AG04450 (cell line): ENCODE measurements around the gene SLC46A2. TPM values are rescaled to one million over a fixed set of nuclear protein-coding genes. Genes with fewer than 3 reads are reported as not detected.

Experiments
- CTCF ChIA-PET: fragments of 300-600, 350-600 bp; formaldehyde crosslinking; extraction: SDS; loops from one replicate; lab custom pipeline; 2022; ENCODE audit warnings: antibody characterized with exemption, inconsistent platforms; lab: Charles Lee
- POLR2A ChIA-PET: fragments of 350-600 bp; formaldehyde crosslinking; extraction: SDS; loops from one replicate; lab custom pipeline; 2021; ENCODE audit warnings: antibody characterized with exemption, inconsistent platforms; lab: Yijun Ruan, JAX
- DNase-seq: peaks from one replicate; pipeline ENCODE4 v3.0.0-alpha.2; 2011; ENCODE audit warnings: low read depth, low spot score
- H3K27ac ChIP-seq: one replicate; pipeline ENCODE4 v1.5.1; 2012; ENCODE audit warnings: low read depth, low read length, control low read depth
- H3K27me3 ChIP-seq: one replicate; pipeline ENCODE4 v1.6.0; 2012; ENCODE audit warnings: low read length; ENCODE audit not compliant: control insufficient read depth, insufficient read depth
- H3K4me3 ChIP-seq: 2 replicates; pipeline ENCODE4 v1.5.1; 2011; ENCODE audit warnings: mild to moderate bottlenecking, low read depth, low read length, control low read depth
- H3K9me3 ChIP-seq: 2 replicates; pipeline ENCODE4 v1.5.1; 2012; ENCODE audit warnings: low read length; ENCODE audit not compliant: control insufficient read depth, insufficient read depth
- polyA plus RNA-seq: library from polyadenylated mRNA; depleted of rRNA; stranded (reverse); fragments of >200 nt; gene quantifications from 2 replicates; pipeline ENCODE4 v1.2.3, GENCODE V29; 2011
- TF ChIP-seq, protein P1 (sequence below): IDR thresholded peaks from 2 replicates; pipeline ENCODE4 v1.5.1; 2011; ENCODE audit warnings: low read depth, low read length, control low read depth, inconsistent platforms

The SLC46A2 gene
- polyA plus RNA-seq, 1 experiment: not detected

GRCh38 chr9:112912636-112913035 is 22.0 kb upstream of the SLC46A2 start:
- H3K4me3 ChIP-seq: no peak overlapping the region
- no peaks in the 10 kb centered on the region for H3K9me3 ChIP-seq
- no peak overlapping the region for H3K27ac ChIP-seq
- TF ChIP-seq, protein P1, sequence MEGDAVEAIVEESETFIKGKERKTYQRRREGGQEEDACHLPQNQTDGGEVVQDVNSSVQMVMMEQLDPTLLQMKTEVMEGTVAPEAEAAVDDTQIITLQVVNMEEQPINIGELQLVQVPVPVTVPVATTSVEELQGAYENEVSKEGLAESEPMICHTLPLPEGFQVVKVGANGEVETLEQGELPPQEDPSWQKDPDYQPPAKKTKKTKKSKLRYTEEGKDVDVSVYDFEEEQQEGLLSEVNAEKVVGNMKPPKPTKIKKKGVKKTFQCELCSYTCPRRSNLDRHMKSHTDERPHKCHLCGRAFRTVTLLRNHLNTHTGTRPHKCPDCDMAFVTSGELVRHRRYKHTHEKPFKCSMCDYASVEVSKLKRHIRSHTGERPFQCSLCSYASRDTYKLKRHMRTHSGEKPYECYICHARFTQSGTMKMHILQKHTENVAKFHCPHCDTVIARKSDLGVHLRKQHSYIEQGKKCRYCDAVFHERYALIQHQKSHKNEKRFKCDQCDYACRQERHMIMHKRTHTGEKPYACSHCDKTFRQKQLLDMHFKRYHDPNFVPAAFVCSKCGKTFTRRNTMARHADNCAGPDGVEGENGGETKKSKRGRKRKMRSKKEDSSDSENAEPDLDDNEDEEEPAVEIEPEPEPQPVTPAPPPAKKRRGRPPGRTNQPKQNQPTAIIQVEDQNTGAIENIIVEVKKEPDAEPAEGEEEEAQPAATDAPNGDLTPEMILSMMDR: no peak
- CTCF ChIA-PET: interaction anchor here (0.9 kb wide), 1 partner anchor 9 kb away, joined by 3 read pairs; no protein-coding TSS in a partner anchor
- DNase-seq: no peak
- peaks cover 27% of the 10 kb centered on the region for H3K27me3 ChIP-seq
- POLR2A ChIA-PET: no interaction called here

- CTCF ChIA-PET: interaction anchor here (1.5 kb wide), 1 partner anchor 9 kb away, joined by 5 read pairs; no protein-coding TSS in a partner anchor
- DNase-seq: no peak
- Histone ChIP-seq H3K27ac (no peak overlapping the region), H3K4me3 (no peak overlapping the region), H3K27me3 (peaks cover 28% of the 10 kb centered on the region), H3K9me3 (no peaks in the 10 kb centered on the region)
- POLR2A ChIA-PET: no interaction called here
- TF ChIP-seq, protein P1: no peak
These were observed 21.1 kb upstream of the SLC46A2 start for GRCh38 chr9:112911736-112912135.

DNA sequence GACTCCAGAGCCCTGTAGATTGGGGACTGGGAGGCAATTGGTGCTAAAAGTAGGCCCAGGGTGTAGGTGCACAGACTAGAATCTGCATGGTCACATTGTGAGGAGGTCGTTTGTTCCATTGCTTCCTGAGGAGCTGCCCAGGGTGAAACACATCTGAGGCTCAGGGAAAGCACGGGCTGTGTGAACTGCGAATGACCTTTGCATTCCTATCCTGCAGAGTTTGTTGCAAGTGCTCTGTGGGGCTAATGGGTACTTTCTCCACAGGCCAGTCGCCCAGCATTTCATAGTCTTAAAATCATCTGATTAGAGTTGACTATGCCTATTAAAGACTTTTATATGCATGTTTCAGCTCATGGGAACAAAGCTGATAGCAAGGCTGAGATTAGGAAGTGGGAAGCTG is 14.4 kb upstream of the SLC46A2 start:
- ChIA-PET POLR2A (no interaction called here), CTCF (interaction anchor here (0.6 to 1.1 kb wide), 2 partner anchors 9 to 231 kb away, joined by 3 read pairs; no protein-coding TSS in a partner anchor)
- Histone ChIP-seq H3K27ac (no peak overlapping the region), H3K27me3 (peaks cover 15% of the 10 kb centered on the region), H3K9me3 (no peaks in the 10 kb centered on the region), H3K4me3 (no peak overlapping the region)
- DNase-seq: no peak
- TF ChIP-seq, protein P1: no peak

GRCh38 chr9:112900901-112901300 is 10.2 kb upstream of the SLC46A2 start:
- CTCF ChIA-PET: no interaction called here
- Histone ChIP-seq H3K4me3 (no peak overlapping the region), H3K27ac (no peak overlapping the region), H3K9me3 (no peaks in the 10 kb centered on the region), H3K27me3 (no peaks in the 10 kb centered on the region)
- TF ChIP-seq, protein P1: no peak
- POLR2A ChIA-PET: no interaction called here
- DNase-seq: no peak

GRCh38 chr9:112900488-112900887 is 9.8 kb upstream of the SLC46A2 start:
- POLR2A ChIA-PET: no interaction called here
- TF ChIP-seq, protein P1: no peak

More at GRCh38 chr9:112900488-112900887, 9.8 kb upstream of the SLC46A2 start:
- Histone ChIP-seq H3K27me3 (no peaks in the 10 kb centered on the region), H3K4me3 (no peak overlapping the region), H3K9me3 (no peaks in the 10 kb centered on the region), H3K27ac (no peak overlapping the region)
- CTCF ChIA-PET: interaction anchor here (0.7 kb wide), 1 partner anchor 25 kb away, joined by 3 read pairs; no protein-coding TSS in a partner anchor
- DNase-seq: no peak
